Retinal pigment epithelial cell (primary cell): ENCODE measurements around the gene ETFBKMT.

Experiments used
- DNase-seq: peaks from one replicate; pipeline ENCODE4 v3.0.0-alpha.2; 2010; ENCODE audit warnings: low read depth
- H3K4me3 ChIP-seq: 2 replicates; pipeline ENCODE4 v1.5.1; 2011; ENCODE audit warnings: mild to moderate bottlenecking, low read length, control low read depth, moderate library complexity
- TF ChIP-seq, protein P1 (sequence below): conservative IDR thresholded peaks from 2 replicates; pipeline ENCODE4 v1.5.1; 2011; ENCODE audit warnings: low read depth, low read length, control low read depth, inconsistent platforms

ETFBKMT gene

DNA sequence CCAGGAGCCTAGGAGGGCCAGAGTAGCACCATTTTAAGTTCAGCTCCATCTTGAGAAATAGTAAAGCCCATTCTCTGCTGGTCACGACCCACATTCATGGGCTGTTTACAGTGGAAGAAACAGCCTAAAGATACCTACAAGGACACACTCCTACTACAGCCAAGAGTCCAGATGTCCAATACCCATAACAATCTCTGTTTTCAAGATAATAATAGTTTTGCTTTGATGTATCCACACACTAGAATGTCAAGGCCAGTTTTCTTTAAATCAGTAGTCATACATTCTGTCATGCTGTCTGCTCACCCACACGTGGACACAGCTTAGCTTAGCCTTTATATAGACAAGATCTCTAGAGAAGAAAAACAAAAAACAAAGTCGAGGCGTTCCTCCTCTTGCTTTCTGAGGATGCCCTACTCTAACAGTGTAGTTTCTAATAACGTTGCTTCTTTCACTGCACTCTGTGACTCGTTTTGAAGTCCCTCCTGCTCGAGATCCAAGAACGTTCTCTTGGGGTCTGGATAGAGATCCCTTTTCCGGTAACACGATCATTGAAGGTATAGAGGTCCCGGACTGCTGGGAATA, 17.9 kb upstream of the ETFBKMT start:
- TF ChIP-seq, protein P1, sequence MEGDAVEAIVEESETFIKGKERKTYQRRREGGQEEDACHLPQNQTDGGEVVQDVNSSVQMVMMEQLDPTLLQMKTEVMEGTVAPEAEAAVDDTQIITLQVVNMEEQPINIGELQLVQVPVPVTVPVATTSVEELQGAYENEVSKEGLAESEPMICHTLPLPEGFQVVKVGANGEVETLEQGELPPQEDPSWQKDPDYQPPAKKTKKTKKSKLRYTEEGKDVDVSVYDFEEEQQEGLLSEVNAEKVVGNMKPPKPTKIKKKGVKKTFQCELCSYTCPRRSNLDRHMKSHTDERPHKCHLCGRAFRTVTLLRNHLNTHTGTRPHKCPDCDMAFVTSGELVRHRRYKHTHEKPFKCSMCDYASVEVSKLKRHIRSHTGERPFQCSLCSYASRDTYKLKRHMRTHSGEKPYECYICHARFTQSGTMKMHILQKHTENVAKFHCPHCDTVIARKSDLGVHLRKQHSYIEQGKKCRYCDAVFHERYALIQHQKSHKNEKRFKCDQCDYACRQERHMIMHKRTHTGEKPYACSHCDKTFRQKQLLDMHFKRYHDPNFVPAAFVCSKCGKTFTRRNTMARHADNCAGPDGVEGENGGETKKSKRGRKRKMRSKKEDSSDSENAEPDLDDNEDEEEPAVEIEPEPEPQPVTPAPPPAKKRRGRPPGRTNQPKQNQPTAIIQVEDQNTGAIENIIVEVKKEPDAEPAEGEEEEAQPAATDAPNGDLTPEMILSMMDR, result no peak
- no peak overlapping the region for H3K4me3 ChIP-seq
- no peak for DNase-seq

DNA sequence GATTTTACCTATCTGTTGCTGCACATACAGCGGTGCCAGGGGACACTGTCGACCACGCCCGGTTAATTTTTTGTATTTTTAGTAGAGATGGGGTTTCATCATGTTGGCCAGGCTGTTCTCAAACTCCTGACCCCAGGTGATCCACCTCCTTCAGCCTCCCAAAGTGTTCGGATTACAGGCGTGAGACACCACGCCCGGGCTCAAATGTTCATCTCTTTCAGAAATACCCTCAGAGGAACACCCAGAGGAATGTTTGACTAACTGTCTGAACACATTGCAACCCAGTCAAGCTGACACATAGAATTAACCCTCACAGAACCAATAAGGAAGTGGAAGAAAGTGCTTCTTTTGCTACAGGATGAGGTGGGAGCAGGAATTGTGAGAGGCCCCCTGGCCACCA, 15.0 kb upstream of the ETFBKMT start:
- TF ChIP-seq, protein P1, result no peak

DNA sequence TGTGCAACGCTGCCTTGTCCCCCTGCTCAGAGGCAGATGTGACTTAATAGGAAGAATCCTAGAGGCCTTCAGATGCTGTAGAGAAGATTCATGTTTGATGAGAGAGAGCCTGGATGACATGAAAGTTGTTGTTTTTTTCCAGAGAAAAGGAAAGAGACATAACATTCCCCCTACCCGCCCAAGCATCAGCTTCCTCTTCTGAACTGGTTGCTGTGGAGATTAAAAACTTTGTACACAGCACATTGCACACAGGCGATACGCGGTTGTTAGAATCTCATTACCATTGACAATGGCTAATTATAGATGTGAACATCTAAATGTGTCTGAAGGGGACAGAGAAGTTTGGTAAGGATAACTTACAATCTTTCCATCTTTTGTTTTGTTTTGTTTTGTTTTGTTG, 13.6 kb upstream of the ETFBKMT start:
- TF ChIP-seq, protein P1, result no peak
- DNase-seq, result no peak
- no peak overlapping the region for H3K4me3 ChIP-seq

More for the DNA sequence above, 15.0 kb upstream of the ETFBKMT start:
- no peak overlapping the region for H3K4me3 ChIP-seq
- no peak for DNase-seq

DNA sequence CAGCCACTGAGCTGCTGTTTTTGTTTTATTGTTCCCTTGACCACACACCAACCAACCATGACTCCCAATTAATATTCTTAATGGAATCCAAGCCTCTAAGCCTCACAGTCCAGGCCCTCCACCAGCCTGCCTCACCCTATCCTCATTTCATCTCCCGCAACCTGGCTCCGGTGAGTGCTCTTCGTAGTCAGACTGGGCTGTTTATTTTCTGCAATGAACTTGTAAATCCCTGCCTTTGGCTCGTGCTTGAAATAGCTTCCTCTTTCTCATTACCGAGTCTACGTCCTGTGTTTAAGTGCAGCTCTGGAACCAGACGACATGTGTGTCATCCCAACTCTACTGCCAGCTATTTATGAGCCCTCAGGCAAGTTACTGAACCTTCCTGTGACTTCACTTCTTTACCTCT, 12.4 kb upstream of the ETFBKMT start:
- no peak for DNase-seq
- TF ChIP-seq, protein P1, result no peak
- H3K4me3 ChIP-seq, result no peak overlapping the region

DNA sequence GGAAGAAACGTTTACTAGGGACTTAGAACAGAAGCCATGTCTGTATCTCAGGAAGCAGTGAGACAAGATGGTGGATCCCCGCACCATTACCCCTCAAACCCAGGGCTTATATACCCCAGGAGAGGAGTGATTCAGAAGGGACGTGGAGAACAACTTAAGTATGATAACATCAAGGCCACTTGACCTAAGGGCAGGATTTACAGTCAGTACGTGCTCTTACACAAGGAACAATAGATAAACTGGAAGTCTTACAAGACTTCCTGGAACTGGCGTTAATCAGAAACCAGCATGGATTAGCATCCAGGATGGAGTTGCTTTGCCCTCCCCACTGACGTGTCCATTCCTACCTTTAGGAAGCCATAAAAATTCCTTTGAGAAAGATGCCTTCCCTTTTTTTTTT, 8.6 kb upstream of the ETFBKMT start:
- DNase-seq, result no peak
- TF ChIP-seq, protein P1, result no peak
- H3K4me3 ChIP-seq, result no peak overlapping the region

DNA sequence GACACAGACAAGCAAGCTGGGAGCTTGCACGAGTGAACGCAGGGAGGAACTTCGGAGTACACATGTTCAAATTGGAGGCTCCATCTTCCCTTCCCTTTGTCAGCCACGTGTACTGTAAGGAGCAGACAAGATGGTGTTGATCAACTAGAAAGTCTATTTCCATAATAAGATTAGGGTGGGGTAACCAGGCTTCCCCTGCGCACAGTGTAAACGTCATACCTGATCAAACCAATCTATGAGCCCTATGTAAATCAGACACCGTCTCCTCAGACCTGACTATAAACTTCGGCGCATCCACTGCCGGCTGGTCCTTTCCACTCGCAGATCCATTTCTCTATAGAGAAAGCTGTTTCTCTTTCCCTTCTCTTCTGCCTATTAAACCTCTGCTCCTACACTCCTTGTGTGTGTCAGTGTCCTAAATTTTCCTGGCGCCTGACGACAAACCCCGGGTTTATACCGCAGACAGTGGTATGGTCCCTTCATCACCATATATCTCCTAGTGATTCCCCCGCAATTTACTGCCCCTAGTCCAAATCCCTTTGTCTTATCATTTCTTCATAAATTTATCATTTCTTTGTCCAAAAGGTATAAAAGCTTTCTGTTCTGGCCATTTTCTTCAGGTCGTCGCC, 7.5 kb upstream of the ETFBKMT start:
- DNase-seq, result no peak
- H3K4me3 ChIP-seq, result no peak overlapping the region
- TF ChIP-seq, protein P1, result no peak

DNA sequence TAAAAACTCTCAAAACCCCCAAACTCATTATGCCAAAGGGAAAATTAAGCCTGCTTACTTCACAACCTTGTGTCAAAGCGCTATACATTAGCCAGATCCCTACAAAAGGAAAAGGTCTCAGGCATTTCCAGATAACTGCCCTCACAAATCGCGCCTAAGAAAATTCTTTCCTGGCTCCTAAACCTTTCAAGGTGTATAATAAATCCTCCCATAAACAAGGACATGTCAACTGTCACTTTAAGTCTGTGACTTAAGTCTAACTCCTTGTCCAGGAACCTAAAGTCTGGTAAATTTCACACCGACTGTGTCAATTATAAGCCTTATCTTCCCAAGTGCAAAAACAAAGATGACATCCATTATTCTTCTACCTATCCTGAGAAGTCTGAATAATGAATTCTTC, 4.3 kb upstream of the ETFBKMT start:
- TF ChIP-seq, protein P1, result no peak
- no peak overlapping the region for H3K4me3 ChIP-seq
- no peak for DNase-seq
